HepG2 (cell line): ENCODE measurements around the gene ATP6V1G2. TPM values are rescaled to one million over a fixed set of nuclear protein-coding genes. Genes with fewer than 3 reads are reported as not detected.

ENCODE experiments used
- AKNA ChIP-seq: sonication (generic); formaldehyde crosslinking; IDR thresholded peaks from 2 replicates; pipeline ENCODE4 v1.4.0; 2020; ENCODE audit warnings: missing genetic modification reagents, borderline replicate concordance
- ARID2 ChIP-seq: sonication (generic); formaldehyde crosslinking; IDR thresholded peaks from 2 replicates; pipeline ENCODE4 v1.8.1; 2022; ENCODE audit warnings: mild to moderate bottlenecking, missing genetic modification reagents, borderline replicate concordance
- FOXM1 ChIP-seq: sonication (generic); formaldehyde crosslinking; IDR thresholded peaks from 2 replicates; pipeline ENCODE4 v1.5.0; 2020; ENCODE audit warnings: missing genetic modification reagents
- KLF15 ChIP-seq: sonication (generic); formaldehyde crosslinking; IDR thresholded peaks from 2 replicates; pipeline ENCODE4 v1.8.1; 2023; ENCODE audit warnings: borderline replicate concordance, mild to moderate bottlenecking, inconsistent platforms, missing genetic modification reagents, mixed read lengths
- MBNL3 ChIP-seq: fragments of 250-450 bp; sonication (Bioruptor Pico); conservative IDR thresholded peaks from 2 replicates; pipeline ENCODE4 v1.8.0; 2022; ENCODE audit warnings: mild to moderate bottlenecking, inconsistent platforms
- MTF2 ChIP-seq: sonication (generic); formaldehyde crosslinking; IDR thresholded peaks from 2 replicates; pipeline ENCODE4 v1.5.0; 2020; ENCODE audit warnings: missing genetic modification reagents, borderline replicate concordance
- MXD4 ChIP-seq: IDR thresholded peaks from 2 replicates; pipeline ENCODE4 v1.6.1; 2016; ENCODE audit warnings: mild to moderate bottlenecking, missing biosample characterization, missing genetic modification reagents
- RAD51 ChIP-seq: fragments of 450-650 bp; IDR thresholded peaks from 2 replicates; pipeline ENCODE4 v1.6.1; 2016; ENCODE audit warnings: borderline replicate concordance
- SOX5 ChIP-seq: IDR thresholded peaks from 2 replicates; pipeline ENCODE4 v1.6.1; 2016; ENCODE audit warnings: borderline replicate concordance
- TGIF2 ChIP-seq: IDR thresholded peaks from 2 replicates; pipeline ENCODE4 v1.6.1; 2016; ENCODE audit warnings: control low read depth, missing compliant biosample characterization
- TSC22D2 ChIP-seq: sonication (generic); formaldehyde crosslinking; IDR thresholded peaks from 2 replicates; pipeline ENCODE4 v1.5.1; 2020; ENCODE audit warnings: missing genetic modification reagents, mild to moderate bottlenecking, borderline replicate concordance
- ZBTB7A ChIP-seq: sonication (generic); formaldehyde crosslinking; IDR thresholded peaks from 2 replicates; pipeline ENCODE4 v1.8.0; 2022; ENCODE audit warnings: mild to moderate bottlenecking, missing genetic modification reagents
- ZFAT ChIP-seq: sonication (generic); formaldehyde crosslinking; conservative IDR thresholded peaks from 2 replicates; pipeline ENCODE4 v1.8.1; 2023; ENCODE audit warnings: missing genetic modification reagents, inconsistent platforms
- ZFX ChIP-seq: sonication (generic); formaldehyde crosslinking; IDR thresholded peaks from 2 replicates; pipeline ENCODE4 v1.4.0; 2020; ENCODE audit warnings: mild to moderate bottlenecking, low read depth, missing genetic modification reagents, moderate library complexity
- ZNF296 ChIP-seq: sonication (generic); formaldehyde crosslinking; conservative IDR thresholded peaks from 2 replicates; pipeline ENCODE4 v1.5.0; 2020; ENCODE audit warnings: mild to moderate bottlenecking, missing genetic modification reagents
- ZNF513 ChIP-seq: sonication (generic); formaldehyde crosslinking; conservative IDR thresholded peaks from 2 replicates; pipeline ENCODE4 v1.5.0; 2020; ENCODE audit warnings: missing genetic modification reagents
- ZNF557 ChIP-seq: sonication (generic); formaldehyde crosslinking; IDR thresholded peaks from 2 replicates; pipeline ENCODE4 v1.4.0; 2020; ENCODE audit warnings: missing genetic modification reagents
- ZNF576 ChIP-seq: sonication (generic); formaldehyde crosslinking; IDR thresholded peaks from 2 replicates; pipeline ENCODE4 v1.4.0; 2020; ENCODE audit warnings: mild to moderate bottlenecking, missing genetic modification reagents
- ZNF710 ChIP-seq: sonication (generic); formaldehyde crosslinking; IDR thresholded peaks from 2 replicates; pipeline ENCODE4 v1.5.0; 2020; ENCODE audit warnings: mild to moderate bottlenecking, missing genetic modification reagents, borderline replicate concordance
- ZNF713 ChIP-seq: sonication (generic); formaldehyde crosslinking; IDR thresholded peaks from 2 replicates; pipeline ENCODE4 v1.4.0; 2020; ENCODE audit warnings: mild to moderate bottlenecking, missing genetic modification reagents
- polyA plus RNA-seq, 8 experiments: library from polyadenylated mRNA; depleted of rRNA in 3 of 8; stranded (reverse) in 7 of 8; unstranded in 1 of 8; fragments of >200 nt; fragmentation: Illumina TruSeq in 4 of 8; extraction: Trizol in 4 of 8; gene quantifications; 2 replicates each; pipeline versions ENCODE4 v1.2.1 to v1.2.3, GENCODE V29; 2011 to 2016; ENCODE audit warnings: low read depth in 4 of 8, missing spikeins in 1 of 8, mixed read lengths in 1 of 8; ENCODE audit not compliant: insufficient read depth in 1 of 8
- total RNA-seq, 5 experiments: library from RNA; depleted of rRNA; stranded (reverse); fragments of >200 nt; fragmentation: Illumina TruSeq; extraction: Trizol; gene quantifications; 2 replicates each; pipeline ENCODE4 v1.2.3, GENCODE V29; 2016; ENCODE audit warnings: low read depth in 1 of 5

ATP6V1G2 gene
- total and polyA plus RNA-seq, 2 of the 13 experiments (the other 11 are each of a cell fraction or from before 2014, with no cell fraction given), result 0.27 to 0.83 TPM

GRCh38 chr6:31580807-31581433 is 34.5 kb upstream of the ATP6V1G2 start (continued):
- TF ChIP-seq SOX5 (CRISPR knock-in tag), result no peak; the same call in 1 of the 2 replicates
- TF ChIP-seq FOXM1 (CRISPR knock-in tag), result no peak
- TF ChIP-seq ZNF296, result no peak
- TF ChIP-seq TGIF2, result no peak
- no peak for TF ChIP-seq RAD51
- TF ChIP-seq ZNF710 (CRISPR knock-in tag), result peak; percentile 88; the same call in 1 of the 2 replicates
- TF ChIP-seq ZNF576, result no peak
- no peak for TF ChIP-seq KLF15
- no peak for TF ChIP-seq ZFAT (CRISPR knock-in tag)
- TF ChIP-seq ZBTB7A (CRISPR knock-in tag), result peak; percentile 71; the same call in 1 of the 2 replicates
- peak; percentile 99 for TF ChIP-seq MTF2 (CRISPR knock-in tag)
- peak; percentile 72; the same call in 1 of the 2 replicates for TF ChIP-seq ARID2 (CRISPR knock-in tag)
- no peak for TF ChIP-seq ZNF557 (CRISPR knock-in tag)
- TF ChIP-seq TSC22D2 (CRISPR knock-in tag), result peak; percentile 38; the same call in 1 of the 2 replicates
- TF ChIP-seq ZNF513 (CRISPR knock-in tag), result 0 out of 2 replicates have a peak, but pooled peaks have one; percentile 21
- TF ChIP-seq MBNL3 (CRISPR knock-in tag), result no peak
- TF ChIP-seq ZNF713 (CRISPR knock-in tag), result 0 out of 2 replicates have a peak, but pooled peaks have one; percentile 43
- 0 out of 2 replicates have a peak, but pooled peaks have one; percentile 45 for TF ChIP-seq MXD4 (CRISPR knock-in tag)
- TF ChIP-seq AKNA, result no peak
- TF ChIP-seq ZFX, result peak; percentile 78
